Stimulated activated naive CD8-positive, alpha-beta T cell treated with anti-CD3 and anti-CD28 coated beads, Interleukin-15, Interleukin-2, amounts not matched to agents 100 ng/mL and 50 ng/mL, for 24 hours (primary cell): Measurements from ENCODE around the gene ABLIM2.
A peak's percentile ranks its signal among the peaks of the same experiment; 100 is the strongest.

Experiments
- H3K27ac Mint-ChIP-seq: one replicate; pipeline ENCODE4 v1.8.0; 2021; ENCODE audit warnings: mild to moderate bottlenecking, mixed read lengths
- H3K27me3 Mint-ChIP-seq: one replicate; pipeline ENCODE4 v1.8.0; 2021; ENCODE audit warnings: mixed read lengths
- H3K36me3 Mint-ChIP-seq: one replicate; pipeline ENCODE4 v1.8.0; 2021; ENCODE audit warnings: low read depth, mixed read lengths
- H3K4me1 Mint-ChIP-seq: one replicate; pipeline ENCODE4 v1.8.0; 2021; ENCODE audit warnings: low read depth, mixed read lengths
- H3K4me3 Mint-ChIP-seq: one replicate; pipeline ENCODE4 v1.8.0; 2021; ENCODE audit warnings: mild to moderate bottlenecking, mixed read lengths
- H3K9me3 Mint-ChIP-seq: one replicate; pipeline ENCODE4 v1.8.0; 2021; ENCODE audit warnings: mixed read lengths

Gene ABLIM2

GRCh38 chr4:8028368-8028767 lies 130.2 kb downstream of the ABLIM2 start:
- no peak overlapping the region for H3K4me3 Mint-ChIP-seq
- peak overlapping the region; percentile 34 for H3K27ac Mint-ChIP-seq
- H3K4me1 Mint-ChIP-seq: no peaks in the 10 kb centered on the region
- H3K27me3 Mint-ChIP-seq: no peaks in the 10 kb centered on the region
- no peaks in the 10 kb centered on the region for H3K36me3 Mint-ChIP-seq
- H3K9me3 Mint-ChIP-seq: no peaks in the 10 kb centered on the region

- Mint-ChIP-seq H3K36me3 (no peaks in the 10 kb centered on the region), H3K4me3 (no peak overlapping the region), H3K27me3 (no peaks in the 10 kb centered on the region), H3K27ac (no peak overlapping the region), H3K4me1 (no peaks in the 10 kb centered on the region), H3K9me3 (no peaks in the 10 kb centered on the region)
Measured at GRCh38 chr4:8026453-8026852, 132.2 kb downstream of the ABLIM2 start.

- H3K9me3 Mint-ChIP-seq: no peaks in the 10 kb centered on the region
- no peaks in the 10 kb centered on the region for H3K4me1 Mint-ChIP-seq
- H3K27ac Mint-ChIP-seq: no peak overlapping the region
- H3K36me3 Mint-ChIP-seq: no peaks in the 10 kb centered on the region
- no peak overlapping the region for H3K4me3 Mint-ChIP-seq
- no peaks in the 10 kb centered on the region for H3K27me3 Mint-ChIP-seq
Measured at GRCh38 chr4:8025668-8026067, 132.9 kb downstream of the ABLIM2 start.

GRCh38 chr4:8024073-8024786 lies 134.4 kb downstream of the ABLIM2 start:
- Mint-ChIP-seq H3K4me1 (no peaks in the 10 kb centered on the region), H3K27ac (no peak overlapping the region), H3K9me3 (no peaks in the 10 kb centered on the region), H3K36me3 (no peaks in the 10 kb centered on the region), H3K4me3 (no peak overlapping the region), H3K27me3 (no peaks in the 10 kb centered on the region)

GRCh38 chr4:8023696-8024033 lies 134.9 kb downstream of the ABLIM2 start:
- H3K27ac Mint-ChIP-seq: no peak overlapping the region
- H3K36me3 Mint-ChIP-seq: no peaks in the 10 kb centered on the region
- no peaks in the 10 kb centered on the region for H3K4me1 Mint-ChIP-seq
- H3K4me3 Mint-ChIP-seq: no peak overlapping the region
- H3K9me3 Mint-ChIP-seq: no peaks in the 10 kb centered on the region
- H3K27me3 Mint-ChIP-seq: no peaks in the 10 kb centered on the region

- Mint-ChIP-seq H3K9me3 (no peaks in the 10 kb centered on the region), H3K36me3 (no peaks in the 10 kb centered on the region), H3K4me3 (no peak overlapping the region), H3K27ac (no peak overlapping the region), H3K27me3 (no peaks in the 10 kb centered on the region), H3K4me1 (no peaks in the 10 kb centered on the region)
Measured at GRCh38 chr4:8022767-8023695, 135.6 kb downstream of the ABLIM2 start.

GRCh38 chr4:8021796-8022195 lies 136.8 kb downstream of the ABLIM2 start:
- H3K4me3 Mint-ChIP-seq: no peak overlapping the region
- H3K9me3 Mint-ChIP-seq: no peaks in the 10 kb centered on the region
- H3K36me3 Mint-ChIP-seq: no peaks in the 10 kb centered on the region
- H3K4me1 Mint-ChIP-seq: no peaks in the 10 kb centered on the region
- no peak overlapping the region for H3K27ac Mint-ChIP-seq
- no peaks in the 10 kb centered on the region for H3K27me3 Mint-ChIP-seq

- Mint-ChIP-seq H3K9me3 (no peaks in the 10 kb centered on the region), H3K4me3 (no peak overlapping the region), H3K4me1 (no peaks in the 10 kb centered on the region), H3K36me3 (no peaks in the 10 kb centered on the region), H3K27ac (no peak overlapping the region), H3K27me3 (no peaks in the 10 kb centered on the region)
Measured at GRCh38 chr4:8019396-8020365, 138.9 kb downstream of the ABLIM2 start.

GRCh38 chr4:8016527-8016926 lies 142.1 kb downstream of the ABLIM2 start:
- no peak overlapping the region for H3K4me3 Mint-ChIP-seq
- no peak overlapping the region for H3K27ac Mint-ChIP-seq
- H3K36me3 Mint-ChIP-seq: no peaks in the 10 kb centered on the region
- H3K9me3 Mint-ChIP-seq: no peaks in the 10 kb centered on the region
- no peaks in the 10 kb centered on the region for H3K27me3 Mint-ChIP-seq
- H3K4me1 Mint-ChIP-seq: no peaks in the 10 kb centered on the region

- no peak overlapping the region for H3K4me3 Mint-ChIP-seq
- H3K9me3 Mint-ChIP-seq: no peaks in the 10 kb centered on the region
- no peaks in the 10 kb centered on the region for H3K27me3 Mint-ChIP-seq
- no peak overlapping the region for H3K27ac Mint-ChIP-seq
- H3K36me3 Mint-ChIP-seq: no peaks in the 10 kb centered on the region
- no peaks in the 10 kb centered on the region for H3K4me1 Mint-ChIP-seq
Measured at GRCh38 chr4:8015512-8015911, 143.1 kb downstream of the ABLIM2 start.

GRCh38 chr4:8013976-8014726 lies 144.5 kb downstream of the ABLIM2 start:
- no peaks in the 10 kb centered on the region for H3K4me1 Mint-ChIP-seq
- H3K27me3 Mint-ChIP-seq: no peaks in the 10 kb centered on the region
- no peak overlapping the region for H3K27ac Mint-ChIP-seq
- H3K9me3 Mint-ChIP-seq: no peaks in the 10 kb centered on the region
- H3K36me3 Mint-ChIP-seq: no peaks in the 10 kb centered on the region
- no peak overlapping the region for H3K4me3 Mint-ChIP-seq

GRCh38 chr4:8012517-8012916 lies 146.1 kb downstream of the ABLIM2 start:
- no peaks in the 10 kb centered on the region for H3K9me3 Mint-ChIP-seq
- no peaks in the 10 kb centered on the region for H3K27me3 Mint-ChIP-seq
- no peaks in the 10 kb centered on the region for H3K4me1 Mint-ChIP-seq
- H3K36me3 Mint-ChIP-seq: no peaks in the 10 kb centered on the region
- no peak overlapping the region for H3K27ac Mint-ChIP-seq
- H3K4me3 Mint-ChIP-seq: no peak overlapping the region

GRCh38 chr4:8010618-8011017 lies 148.0 kb downstream of the ABLIM2 start:
- Mint-ChIP-seq H3K4me3 (no peak overlapping the region), H3K9me3 (no peaks in the 10 kb centered on the region), H3K27ac (no peak overlapping the region), H3K36me3 (no peaks in the 10 kb centered on the region), H3K27me3 (no peaks in the 10 kb centered on the region), H3K4me1 (no peaks in the 10 kb centered on the region)
